NAMALWA (cell line): Measurements from ENCODE around the gene SPRED3.
"Not testable (repeated sequence)": the region's sequence is repeated elsewhere in the genome, so short reads cannot be mapped to it uniquely, and the experiment has no call there.

ENCODE experiments used
- DNase-seq: peaks from one replicate; pipeline ENCODE4 v3.0.0-alpha.2; 2015; ENCODE audit warnings: low spot score

Gene SPRED3

DNA sequence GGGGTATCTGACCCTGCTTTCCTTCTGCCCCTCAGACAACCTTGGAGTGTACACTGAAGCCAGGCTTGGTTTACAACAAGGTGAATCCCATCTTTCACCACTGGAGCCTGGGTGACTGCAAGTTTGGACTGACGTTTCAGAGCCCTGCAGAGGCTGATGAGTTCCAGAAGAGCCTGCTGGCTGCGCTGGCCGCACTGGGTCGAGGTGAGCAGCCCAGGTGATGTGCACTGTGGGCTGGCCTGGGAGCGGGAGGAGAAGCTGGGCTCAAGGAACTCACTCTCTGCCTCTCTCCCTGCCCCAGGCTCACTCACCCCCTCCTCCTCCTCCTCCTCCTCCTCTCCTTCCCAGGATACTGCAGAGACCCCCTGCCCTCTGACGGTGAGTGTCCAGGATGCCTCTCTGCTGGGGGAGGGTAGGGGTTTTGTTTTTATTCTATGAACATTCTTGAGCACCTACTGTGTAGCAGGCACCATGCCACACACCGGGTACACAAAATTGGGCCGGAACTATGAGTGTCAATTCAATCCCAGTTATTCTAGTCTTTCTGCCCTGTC is 3.5 kb downstream of the SPRED3 start:
- no peak for DNase-seq

DNA sequence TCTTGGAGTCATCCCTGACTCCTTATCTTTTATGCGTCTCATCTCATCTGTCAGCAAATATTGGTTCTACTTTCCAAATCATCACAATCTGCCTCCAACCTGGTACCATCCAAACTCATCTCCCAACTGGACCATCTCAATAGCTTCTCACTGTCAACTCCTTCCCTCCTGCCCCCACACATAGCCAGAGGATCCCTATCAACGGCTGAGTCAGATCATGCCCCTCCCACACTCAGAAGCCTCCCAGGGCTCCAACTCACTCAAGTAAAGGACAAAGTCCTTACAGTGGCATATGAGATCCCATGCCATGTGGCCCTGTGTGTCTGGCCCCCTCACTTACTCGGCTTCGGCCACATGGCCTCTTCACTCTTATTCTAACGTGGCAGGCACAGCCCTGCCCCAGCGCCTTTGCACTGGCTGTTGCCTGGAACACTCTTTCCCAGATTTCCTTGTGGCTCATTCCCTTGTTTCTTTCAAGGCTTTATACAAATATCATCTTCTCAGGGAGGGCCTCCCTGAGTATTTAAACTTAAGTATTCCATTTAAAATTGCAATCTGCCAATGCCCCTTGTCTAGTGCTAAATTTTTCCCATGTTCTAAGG is 4.3 kb downstream of the SPRED3 start:
- no peak for DNase-seq

DNA sequence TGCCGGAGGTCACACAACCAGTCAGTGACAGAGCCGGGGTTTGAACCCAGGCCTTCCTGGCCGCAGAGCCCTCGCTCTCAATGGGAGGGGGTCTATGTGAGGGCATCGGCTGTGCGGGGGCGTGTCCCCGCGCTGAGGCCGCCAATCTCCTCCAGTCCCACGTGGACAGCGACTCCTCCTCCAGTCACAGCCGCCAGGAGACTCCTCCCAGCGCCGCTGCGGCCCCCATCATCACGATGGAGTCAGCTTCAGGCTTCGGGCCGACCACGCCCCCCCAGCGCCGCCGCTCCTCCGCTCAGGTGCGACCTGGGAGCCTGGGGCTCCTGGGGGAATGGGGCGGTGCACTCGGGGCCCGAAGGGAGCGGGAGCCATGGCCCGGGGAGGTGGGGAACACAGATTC is 6.0 kb downstream of the SPRED3 start:
- no peak for DNase-seq

DNA sequence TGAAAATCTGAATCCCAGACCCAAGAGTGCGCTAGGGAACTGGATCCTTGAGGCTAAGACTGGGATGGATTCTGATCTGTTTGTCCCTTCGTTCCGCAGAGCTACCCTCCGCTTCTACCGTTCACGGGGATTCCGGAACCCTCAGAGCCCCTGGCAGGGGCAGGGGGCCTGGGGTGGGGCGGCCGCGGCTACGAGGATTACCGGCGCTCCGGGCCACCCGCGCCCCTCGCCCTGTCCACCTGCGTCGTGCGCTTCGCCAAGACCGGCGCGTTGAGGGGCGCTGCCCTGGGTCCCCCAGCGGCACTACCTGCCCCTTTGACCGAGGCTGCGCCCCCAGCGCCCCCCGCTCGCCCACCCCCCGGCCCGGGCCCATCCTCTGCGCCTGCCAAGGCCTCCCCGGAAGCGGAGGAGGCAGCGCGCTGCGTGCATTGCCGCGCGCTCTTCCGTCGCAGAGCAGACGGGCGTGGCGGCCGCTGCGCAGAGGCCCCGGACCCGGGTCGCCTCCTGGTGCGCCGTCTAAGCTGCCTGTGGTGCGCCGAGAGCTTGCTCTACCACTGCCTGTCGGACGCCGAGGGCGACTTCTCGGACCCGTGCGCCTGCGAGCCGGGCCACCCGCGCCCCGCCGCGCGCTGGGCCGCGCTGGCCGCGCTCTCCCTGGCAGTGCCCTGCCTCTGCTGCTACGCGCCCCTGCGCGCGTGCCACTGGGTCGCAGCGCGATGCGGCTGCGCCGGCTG is 7.1 kb downstream of the SPRED3 start:
- DNase-seq, result no peak

DNA sequence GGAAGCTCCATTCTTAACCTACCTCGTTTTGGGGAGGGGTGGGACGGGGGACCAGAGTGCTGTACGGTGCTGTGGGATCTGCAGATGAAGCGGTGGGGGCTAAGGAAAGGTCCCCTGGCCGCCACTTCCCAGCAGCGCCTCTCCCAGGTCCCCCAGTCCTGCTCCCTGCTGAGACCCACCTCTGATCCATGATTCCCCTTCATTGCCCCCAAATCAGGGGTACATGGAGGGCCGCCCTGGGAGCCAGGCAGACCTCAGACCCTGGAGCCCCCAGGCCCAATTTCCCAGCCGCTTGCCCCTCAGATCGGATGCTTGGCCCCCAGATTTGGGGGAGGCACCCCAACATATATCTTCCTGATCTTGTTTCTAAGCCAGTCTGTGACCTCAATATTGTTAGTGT is 10.6 kb downstream of the SPRED3 start:
- DNase-seq, result no peak

DNA sequence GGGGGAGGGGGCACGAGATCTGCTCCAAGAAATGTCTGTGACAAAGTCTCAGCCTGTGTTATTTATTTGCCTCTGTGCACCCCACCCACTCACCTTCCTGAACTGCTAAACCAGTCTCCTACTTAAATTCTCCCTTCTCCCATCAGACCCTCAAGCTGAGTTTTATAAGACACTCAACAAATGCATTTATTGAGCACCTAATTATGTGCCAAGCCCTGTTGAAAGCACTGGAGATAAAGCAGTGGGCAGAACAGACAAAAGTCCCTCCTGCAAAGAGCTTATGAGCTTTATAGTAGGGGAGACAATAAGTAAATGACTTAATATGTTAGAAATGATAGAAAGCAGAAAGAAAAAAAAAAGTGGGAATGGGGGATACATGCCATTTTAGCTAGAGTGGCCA is 11.0 kb downstream of the SPRED3 start:
- no peak for DNase-seq

DNA sequence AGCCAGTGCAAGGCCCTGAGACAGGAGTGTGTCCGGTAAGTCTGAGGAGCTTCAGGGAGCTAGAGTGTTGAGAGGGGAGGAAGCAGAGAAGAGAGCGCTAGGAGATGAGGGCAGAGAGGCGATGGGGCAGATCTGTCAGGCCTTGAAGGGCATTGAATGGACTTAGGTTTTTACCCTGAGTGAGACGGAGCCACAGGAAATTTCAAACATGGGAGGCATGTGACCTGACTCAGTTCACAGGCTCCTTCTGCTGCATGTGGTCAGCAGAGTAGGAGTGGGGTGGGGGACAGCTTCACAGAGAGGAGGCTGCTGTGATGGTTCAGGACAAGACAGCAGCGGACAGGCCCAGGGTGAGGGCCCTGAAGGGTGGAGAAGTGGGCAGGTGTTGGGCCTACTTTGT is 11.9 kb downstream of the SPRED3 start:
- DNase-seq, result no peak

DNA sequence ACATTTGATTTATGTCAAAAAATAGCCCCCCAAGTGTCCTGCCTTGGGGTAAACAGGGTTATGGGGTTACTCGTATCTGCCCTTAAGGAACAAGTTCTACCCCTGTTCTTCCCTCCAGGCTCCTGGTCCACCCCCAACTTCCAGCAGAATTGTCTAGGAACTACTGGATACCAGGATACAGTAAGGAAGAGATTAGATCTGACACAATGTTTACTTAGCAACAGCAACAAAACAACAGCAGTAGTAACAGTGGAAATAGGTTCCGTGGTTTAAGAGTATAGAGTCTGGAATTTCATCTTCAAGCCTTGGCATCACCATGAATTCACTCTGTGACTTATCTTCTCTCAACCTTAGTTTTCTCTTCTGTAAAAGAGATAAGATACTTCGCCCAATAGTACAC is 12.7 kb downstream of the SPRED3 start:
- DNase-seq, result no peak

DNA sequence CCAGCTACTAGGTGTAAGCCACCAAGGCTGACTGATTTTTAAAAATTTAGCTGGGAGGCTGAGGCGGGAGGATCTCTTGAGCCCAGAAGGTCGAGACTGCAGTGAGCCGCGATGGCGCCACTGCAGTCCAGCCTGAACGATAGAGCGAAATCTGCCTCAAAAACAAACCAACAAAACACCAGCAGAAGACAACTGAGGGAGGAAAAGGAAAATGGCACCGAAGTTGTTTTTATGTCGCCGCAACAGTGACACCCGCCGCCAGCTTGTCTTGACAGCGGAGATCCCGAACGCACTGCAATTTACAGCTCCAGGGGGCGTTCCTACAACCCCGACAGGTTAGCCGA is 14.1 kb downstream of the SPRED3 start:
- no peak for DNase-seq

DNA sequence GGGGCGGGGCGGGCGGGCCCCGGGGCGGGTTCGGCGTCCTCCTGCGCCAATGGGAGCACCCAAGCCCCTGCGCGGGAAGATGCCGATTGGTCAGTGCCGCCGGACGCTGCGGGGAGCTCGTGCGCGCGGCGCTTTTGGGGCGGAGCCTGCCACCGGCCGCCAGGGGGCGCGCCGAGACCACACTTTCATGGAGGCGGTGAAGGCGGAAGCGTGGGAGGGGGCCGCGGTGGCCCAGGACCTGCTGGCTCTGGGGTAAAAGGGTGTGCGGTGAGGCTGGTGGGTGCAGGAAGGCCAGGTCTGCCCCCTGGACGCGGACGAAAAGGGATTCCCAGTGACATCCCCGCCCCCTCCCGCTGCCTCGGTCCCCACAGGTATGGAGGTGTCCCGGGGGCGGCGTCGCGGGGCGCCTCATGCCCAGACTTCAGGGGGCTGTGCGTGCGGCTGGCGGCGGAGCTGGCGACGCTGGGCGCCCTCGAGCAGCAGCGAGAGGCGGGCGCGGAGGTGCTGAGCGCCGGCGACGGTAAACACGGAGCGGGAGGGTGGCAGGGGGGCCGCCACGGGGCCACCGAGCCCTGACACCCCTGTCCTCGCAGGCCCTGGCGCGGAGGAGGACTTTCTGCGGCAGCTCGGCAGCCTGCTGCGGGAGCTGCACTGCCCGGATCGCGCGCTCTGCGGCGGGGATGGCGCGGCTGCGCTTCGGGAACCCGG is 14.6 kb downstream of the SPRED3 start, which contains the start of gene FAM98C:
TSS of gene FAM98C (plus strand) at position 127 of the 708 bp plus-strand sequence. CDS start at position 188, 61 bp downstream.
- DNase-seq, result peak; percentile 98

DNA sequence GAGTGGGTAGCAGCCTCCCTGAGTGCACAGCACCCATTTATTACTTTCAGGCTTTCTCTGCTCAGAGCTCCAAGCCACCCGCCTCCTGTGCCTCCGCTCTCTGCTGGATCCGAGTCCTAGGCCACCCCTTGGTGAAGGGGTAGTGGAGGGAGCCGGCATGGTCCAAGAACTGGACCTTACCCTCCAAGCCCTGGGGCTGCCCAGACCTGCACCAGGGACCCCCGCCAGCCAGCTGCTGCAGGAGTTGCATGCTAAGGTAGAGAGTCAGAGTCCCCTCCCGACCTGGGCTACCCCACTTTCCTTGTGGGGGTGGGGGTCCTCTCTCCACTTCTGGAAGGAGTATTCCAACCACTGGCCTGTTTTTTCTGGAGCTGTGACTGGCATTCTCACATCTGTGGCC is 16.4 kb downstream of the SPRED3 start:
- no peak for DNase-seq

DNA sequence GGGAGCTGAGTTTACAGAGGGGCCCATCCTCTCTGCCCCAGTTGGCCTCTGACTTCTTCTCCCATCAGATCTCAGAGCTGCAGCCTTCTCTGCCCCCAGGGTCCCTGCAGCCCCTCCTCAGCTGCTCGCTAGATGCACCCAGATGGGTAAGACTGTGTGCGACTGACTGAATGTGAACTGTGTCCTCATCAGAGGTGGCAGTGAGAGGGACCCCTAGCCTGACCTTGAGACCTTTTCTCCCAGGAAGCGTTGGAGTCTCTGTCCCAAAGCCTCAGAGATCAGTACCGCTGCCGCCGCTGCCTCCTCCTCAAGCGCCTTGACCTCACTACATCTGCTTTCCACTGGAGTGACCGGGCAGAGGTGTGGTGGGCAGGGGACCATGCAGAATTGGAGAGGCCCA is 16.8 kb downstream of the SPRED3 start:
- DNase-seq, result no peak

DNA sequence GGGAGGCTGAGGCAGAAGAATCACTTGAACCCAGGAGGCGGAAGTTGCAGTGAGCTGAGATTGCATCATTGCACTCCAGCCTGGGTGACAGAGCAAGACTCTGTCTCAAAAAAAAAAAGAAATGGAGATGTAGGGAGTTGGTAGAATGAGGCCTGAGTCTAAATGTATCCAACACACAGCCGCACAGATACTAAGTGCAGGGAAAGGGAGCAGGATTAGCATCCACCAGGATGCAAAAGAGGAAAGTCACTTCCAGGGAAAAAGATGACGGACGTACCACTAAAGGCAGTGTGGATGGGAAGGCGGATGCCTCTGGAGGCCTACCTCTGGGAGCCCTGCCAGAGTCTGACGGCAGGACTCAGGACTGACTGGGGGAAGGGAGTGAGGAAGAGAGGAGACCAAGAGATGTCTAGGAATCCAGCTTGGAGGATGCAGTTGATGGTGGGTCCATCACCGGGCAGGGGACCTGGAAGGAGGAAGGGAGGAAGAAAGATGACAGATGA is 21.2 kb downstream of the SPRED3 start:
- DNase-seq, result no peak

DNA sequence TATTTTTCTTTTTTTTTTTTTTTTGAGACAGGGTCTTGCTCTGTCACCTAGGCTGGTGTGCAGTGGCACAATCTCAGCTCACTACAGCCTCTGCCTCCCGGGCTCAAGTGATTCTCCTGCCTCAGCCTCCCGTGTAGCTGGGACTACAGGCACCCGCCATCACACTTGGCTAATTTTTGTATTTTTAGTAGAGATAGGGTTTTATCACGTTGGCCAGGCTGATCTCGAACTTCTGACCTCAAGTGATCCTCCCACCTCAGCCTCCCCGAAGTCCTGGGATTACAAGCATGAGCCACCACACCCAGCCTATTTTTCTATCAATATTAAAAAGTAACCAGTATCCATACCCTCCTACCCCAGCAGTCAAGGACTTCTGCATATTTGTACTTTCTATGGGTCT is 21.9 kb downstream of the SPRED3 start:
- not testable (repeated sequence) for DNase-seq

DNA sequence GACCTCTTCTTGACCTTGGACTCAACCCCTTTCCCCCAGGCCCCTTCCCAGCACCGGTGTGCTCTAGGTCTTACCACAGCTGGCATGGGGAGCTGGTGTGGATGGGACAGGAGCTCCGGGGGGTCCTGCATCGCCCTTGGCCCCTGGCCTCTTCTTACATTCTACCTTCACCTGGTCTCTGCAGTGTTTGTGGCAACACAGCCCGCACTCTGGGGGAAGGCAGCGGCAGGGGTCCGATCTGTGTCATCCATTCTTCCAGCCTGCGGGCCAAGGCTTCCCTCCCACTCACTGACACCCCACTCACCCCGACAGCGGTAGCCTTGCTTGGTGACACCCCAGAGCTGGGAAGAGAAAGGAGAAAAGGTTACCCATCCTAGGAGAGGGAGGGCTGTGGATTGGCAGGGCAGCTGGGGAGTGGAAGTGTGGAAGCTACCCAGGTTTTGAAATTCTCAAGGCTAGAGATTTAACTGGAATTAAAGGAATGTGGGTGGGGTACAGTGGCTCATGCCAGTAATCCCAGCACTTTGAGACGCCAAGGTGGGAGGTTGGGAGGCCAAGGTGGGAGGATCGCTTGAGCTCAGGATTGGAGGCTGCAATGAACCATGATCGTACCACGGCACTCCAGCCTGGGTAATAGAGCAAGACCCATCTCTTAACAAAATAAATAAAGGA is 22.7 kb downstream of the SPRED3 start:
- DNase-seq, result no peak

DNA sequence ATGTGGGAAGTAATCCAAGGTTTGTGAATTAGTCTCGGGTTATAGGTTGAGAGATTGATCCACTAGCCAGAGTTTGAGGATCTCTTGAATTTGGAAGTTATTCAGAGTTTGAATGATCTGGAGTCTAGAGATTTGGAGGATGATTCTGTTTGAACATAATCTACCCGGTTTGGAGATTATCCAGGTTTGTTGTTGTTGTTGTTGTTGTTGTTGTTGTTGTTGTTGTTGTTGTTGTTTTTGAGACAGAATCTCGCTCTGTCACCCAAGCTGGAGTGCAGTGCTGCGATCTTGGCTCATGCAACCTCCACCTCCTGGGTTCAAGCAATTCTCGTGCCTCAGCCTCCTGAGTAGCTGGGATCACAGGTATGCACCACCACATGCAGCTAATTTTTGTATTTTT is 23.4 kb downstream of the SPRED3 start:
- DNase-seq, result not testable (repeated sequence)

DNA sequence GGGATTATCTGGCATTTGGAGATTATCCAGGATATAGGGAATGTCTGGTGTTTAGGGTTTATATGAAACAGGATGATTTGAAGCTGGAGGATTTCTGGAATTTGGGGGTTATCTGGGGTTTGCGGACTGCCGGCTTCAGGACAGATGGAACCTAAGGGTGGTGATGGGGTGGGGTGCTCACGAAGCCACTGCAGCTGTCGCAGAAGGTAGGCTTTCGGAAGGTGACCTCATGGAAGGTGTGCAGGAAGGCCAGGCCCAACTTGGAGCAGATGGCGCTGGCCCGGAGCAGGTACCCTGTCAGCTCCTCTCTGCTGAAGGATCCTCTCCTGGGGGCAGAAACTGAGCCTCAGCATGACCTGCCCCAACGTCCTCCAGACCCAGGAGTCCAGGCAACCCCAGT is 24.0 kb downstream of the SPRED3 start:
- DNase-seq, result no peak

DNA sequence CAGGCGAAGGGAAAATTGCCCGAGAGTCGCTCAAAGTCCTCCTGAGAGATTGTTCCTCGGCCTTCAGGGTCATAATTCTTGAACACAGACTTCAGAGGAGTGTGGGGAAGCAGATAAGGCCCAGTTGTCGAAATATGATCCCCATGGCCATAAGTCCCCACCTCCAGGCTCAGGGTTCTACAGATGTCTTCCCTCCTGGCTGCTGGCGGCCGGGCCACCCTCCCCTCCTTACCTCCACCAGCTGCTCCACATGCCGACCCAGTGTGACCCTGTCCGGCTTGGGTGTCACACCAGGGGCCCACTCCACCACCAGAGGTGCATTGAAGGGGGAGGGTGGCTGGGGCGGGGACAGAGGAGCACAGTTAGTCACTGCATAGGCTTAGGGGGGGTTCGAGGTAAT is 24.5 kb downstream of the SPRED3 start:
- no peak for DNase-seq

DNA sequence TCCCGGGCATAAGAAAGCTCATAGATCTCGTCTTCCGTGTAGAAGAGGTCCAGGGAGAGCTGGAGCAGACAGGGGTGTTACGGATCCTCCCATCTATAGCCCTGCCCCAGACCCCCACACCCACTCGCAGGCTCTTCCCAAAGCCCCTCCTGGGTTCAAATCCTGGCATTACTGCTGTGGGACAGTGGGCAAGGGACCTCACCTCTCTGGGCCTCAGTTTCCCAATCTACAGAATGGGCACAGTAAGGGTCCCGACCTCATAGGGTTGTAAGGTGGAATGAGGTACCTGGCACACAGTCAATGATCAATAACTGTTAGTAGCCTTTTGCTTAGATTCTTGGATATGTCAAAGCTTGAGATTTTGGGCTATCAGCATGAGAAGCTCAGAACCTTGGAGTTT is 24.9 kb downstream of the SPRED3 start:
- no peak for DNase-seq

DNA sequence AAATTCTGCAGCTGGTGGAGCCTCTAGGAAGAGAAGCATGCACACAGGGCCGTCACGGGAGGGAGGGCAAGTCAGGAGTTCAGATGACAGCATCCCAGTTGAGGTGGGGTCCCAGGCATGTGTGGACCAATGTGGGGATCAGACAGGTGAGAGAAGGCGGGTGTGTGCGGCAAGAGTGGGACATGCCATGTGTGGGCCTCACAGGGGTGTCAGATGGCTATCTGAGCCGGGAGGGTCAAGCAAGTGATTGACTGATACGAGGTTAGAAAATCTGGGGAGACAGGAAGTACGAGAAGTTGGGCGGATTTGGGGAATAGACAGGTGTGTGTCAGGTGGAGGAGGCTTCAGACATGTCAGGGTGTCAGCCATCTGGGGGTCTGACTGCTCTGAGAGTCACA is 28.6 kb downstream of the SPRED3 start:
- DNase-seq, result no peak

DNA sequence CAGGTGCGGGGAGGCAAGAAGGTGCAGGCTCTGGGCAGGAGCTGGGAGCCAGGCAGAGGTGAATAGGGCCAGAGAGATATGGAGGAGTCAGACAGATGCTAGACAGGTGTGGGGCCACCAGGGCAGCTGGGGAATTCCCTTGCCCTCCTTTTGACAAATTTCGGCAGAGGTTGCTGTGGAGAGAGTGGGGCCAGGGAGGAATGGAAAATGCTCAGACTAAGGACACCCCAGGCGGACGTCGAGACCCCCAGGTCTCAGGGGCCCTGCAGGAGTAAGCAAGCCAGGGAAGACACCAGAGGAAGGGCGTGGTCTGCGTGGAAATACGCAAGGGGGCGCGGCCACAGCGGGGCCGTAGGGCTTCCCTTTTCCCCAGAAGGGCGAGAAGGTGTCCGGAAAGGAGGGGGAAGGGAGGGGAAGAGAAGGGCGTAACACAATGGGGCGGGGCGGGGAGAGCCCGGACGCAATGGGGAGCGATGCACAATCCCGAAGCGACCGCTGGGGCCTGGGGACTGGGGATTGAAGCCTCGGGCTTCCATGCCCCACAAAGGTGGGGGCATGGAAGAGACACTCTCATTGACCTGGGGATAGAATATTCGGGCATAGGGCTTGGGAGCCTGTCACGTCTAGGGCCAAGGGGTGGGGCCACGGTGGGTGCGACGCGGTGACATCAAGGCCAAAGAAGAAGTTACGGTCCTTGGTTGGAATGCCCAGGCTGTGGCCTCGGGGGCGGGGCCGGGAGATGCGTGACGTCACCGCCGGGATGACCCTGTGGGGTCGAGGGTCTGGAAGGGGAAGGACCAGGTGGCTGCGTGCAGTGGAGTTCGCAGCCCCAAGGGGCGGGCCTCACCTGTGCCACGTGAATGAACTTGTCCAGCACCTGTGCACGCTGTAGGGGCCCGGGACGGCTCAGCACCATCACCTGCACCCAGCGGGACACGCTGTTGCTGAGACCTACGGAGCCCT is 29.3 kb downstream of the SPRED3 start:
- no peak for DNase-seq
